ENCODE data around the gene NID2. TPM values are rescaled to one million over a fixed set of nuclear protein-coding genes. Genes with fewer than 3 reads are reported as not detected.

The NID2 gene
- total and polyA plus RNA-seq, 7 experiments from 2014 or later: 0.35 to 0.94 (median 0.42) TPM; not detected in 4

- Histone ChIP-seq H3K9me3 (ENCODE audit: control insufficient read depth in 2 of 3, low read length in 3 of 3) (no peaks in the 10 kb centered on the region), H3K4me3 (ENCODE audit: low read length) (no peak overlapping the region), H3K4me1 (ENCODE audit: control insufficient read depth in 2 of 2, insufficient read depth in 2 of 2, low read length in 2 of 2) (peaks cover 0 to 10% of the 10 kb centered on the region in 2 donors), H3K27me3 (ENCODE audit: control insufficient read depth in 2 of 2, insufficient read depth in 2 of 2, low read length in 2 of 2) (no peaks in the 10 kb centered on the region), H3K27ac (ENCODE audit: low read depth, low read length) (no peak overlapping the region), H3K36me3 (ENCODE audit: control insufficient read depth in 2 of 3, insufficient read depth in 3 of 3, low read length in 3 of 3) (no peaks in the 10 kb centered on the region)
- peaks cover 0 to 20% (median 6%) of the 10 kb centered on the region in 7 donors for H3K4me1 Mint-ChIP-seq
- H3K27ac Mint-ChIP-seq: peak overlapping the region in 1 of 9 donors; percentile 62
- ATAC-seq: no peak
- H3K9me3 Mint-ChIP-seq: peaks cover 0 to 3% (median 0%) of the 10 kb centered on the region in 11 donors
- peaks cover 0 to 5% (median 0%) of the 10 kb centered on the region in 5 donors for H3K27me3 Mint-ChIP-seq
- ChIA-PET CTCF (interaction anchor here (0.9 to 4.5 kb wide), 4 partner anchors 25 to 199 kb away, joined by 4 to 48 read pairs (median 12); partner anchors contain the start of gene GNG2), POLR2A (no interaction called here)
- DNase-seq: no peak
- no peak overlapping the region for H3K4me3 Mint-ChIP-seq
- H3K36me3 Mint-ChIP-seq: peaks cover 0 to 3% (median 0%) of the 10 kb centered on the region in 5 donors
- intact Hi-C loops (cut with micrococcal nuclease): loop anchor here (2.0 to 5.0 kb wide), 4 partner anchors 115 to 695 kb away; partner anchors contain the start of gene GNG2 (in 1 of the 2)
These were observed 91.8 kb downstream of the NID2 start for GRCh38 chr14:51977075-51977474.

GRCh38 chr14:51972566-51972965, 96.3 kb downstream of the NID2 start:
- H3K27me3 ChIP-seq (ENCODE audit: control insufficient read depth in 2 of 2, insufficient read depth in 2 of 2, low read length in 2 of 2): no peaks in the 10 kb centered on the region
- no peaks in the 10 kb centered on the region for H3K4me1 ChIP-seq (ENCODE audit: control insufficient read depth in 2 of 2, insufficient read depth in 2 of 2, low read length in 2 of 2)
- Mint-ChIP-seq H3K4me1 (peaks cover 0 to 12% (median 5%) of the 10 kb centered on the region in 7 donors), H3K9me3 (peaks cover 0 to 3% (median 0%) of the 10 kb centered on the region in 11 donors), H3K4me3 (no peak overlapping the region), H3K36me3 (peaks cover 0 to 15% (median 0%) of the 10 kb centered on the region in 5 donors), H3K27ac (peak overlapping the region in 5 of 9 donors; percentile 9 to 56 (median 43)), H3K27me3 (no peaks in the 10 kb centered on the region)
- intact Hi-C loops (cut with micrococcal nuclease): no loop called here
- peaks cover 0 to 16% (median 3%) of the 10 kb centered on the region in 3 experiments for H3K36me3 ChIP-seq (ENCODE audit: control insufficient read depth in 2 of 3, insufficient read depth in 3 of 3, low read length in 3 of 3)
- no peak overlapping the region for H3K27ac ChIP-seq (ENCODE audit: low read depth, low read length)
- H3K9me3 ChIP-seq (ENCODE audit: control insufficient read depth in 2 of 3, low read length in 3 of 3): no peaks in the 10 kb centered on the region
- DNase-seq (no peak), ATAC-seq (no peak)
- ChIA-PET POLR2A (no interaction called here), CTCF (no interaction called here)
- no peak overlapping the region for H3K4me3 ChIP-seq (ENCODE audit: low read length)

DNA sequence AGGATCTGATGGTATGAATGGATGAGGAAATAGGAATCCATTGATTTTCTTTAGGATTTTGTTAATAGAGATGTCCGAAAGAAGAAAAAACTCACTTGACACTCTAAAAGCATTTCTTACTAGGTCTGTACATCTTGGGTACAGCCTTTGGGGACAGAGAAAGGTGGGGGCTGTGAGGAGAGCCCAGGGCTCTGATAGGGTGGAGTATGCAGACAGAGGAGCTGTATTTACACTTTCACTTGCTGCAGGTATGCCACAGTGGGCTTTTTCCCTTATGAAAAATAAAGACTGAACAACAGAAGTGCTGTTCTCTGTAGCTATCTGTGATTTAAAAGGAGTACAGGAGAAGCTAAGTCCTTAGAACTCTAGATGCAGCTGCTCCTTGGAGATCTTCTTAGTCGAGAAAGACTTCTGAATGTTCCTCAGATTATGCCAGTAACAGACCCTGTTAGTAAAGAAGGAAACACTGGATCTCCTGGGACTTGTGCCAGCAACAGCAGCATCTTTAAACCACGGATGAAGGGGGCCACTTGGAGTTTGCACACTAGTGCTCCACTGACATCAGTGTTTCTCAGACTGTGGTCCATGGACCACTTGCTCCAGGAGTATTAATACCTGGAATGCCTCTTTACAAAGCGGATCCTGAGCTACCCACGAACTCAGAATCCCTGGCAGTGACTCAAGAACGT, 98.9 kb downstream of the NID2 start:
- H3K36me3 Mint-ChIP-seq: peaks cover 0 to 26% (median 7%) of the 10 kb centered on the region in 5 donors

DNA sequence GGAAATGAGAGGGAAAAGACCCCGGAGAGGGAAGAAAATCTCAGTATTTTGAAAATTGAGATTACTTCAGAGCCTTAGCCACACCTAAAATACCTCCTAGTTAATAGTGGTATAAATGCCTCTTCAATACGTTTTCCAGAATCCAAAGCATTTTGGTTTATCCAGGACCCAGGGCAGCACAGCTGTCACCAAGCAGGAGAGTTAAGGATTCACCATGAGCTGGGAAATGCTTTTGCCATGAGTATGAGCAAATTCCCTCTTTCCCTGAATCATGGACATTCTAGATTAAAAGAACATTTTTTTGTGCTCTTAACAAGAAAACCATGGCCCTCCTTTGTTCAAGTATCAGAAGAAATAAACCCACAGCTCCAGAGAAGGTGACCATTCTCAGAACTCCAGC, 101.3 kb downstream of the NID2 start:
- H3K9me3 Mint-ChIP-seq: no peaks in the 10 kb centered on the region
- CTCF ChIA-PET: interaction anchor here (0.7 to 1.0 kb wide), 2 partner anchors 11 to 1133 kb away, joined by 3 to 5 read pairs; no protein-coding TSS in a partner anchor
- H3K27ac Mint-ChIP-seq: peak overlapping the region in 7 of 9 donors; percentile 22 to 86 (median 59)
- intact Hi-C loops (cut with micrococcal nuclease): no loop called here
- H3K4me1 Mint-ChIP-seq: peaks cover 8 to 26% (median 21%) of the 10 kb centered on the region in 7 donors
- no peak for DNase-seq
- no peaks in the 10 kb centered on the region for H3K27me3 Mint-ChIP-seq
- peaks cover 0 to 36% (median 3%) of the 10 kb centered on the region in 3 experiments for H3K36me3 ChIP-seq (ENCODE audit: control insufficient read depth in 2 of 3, insufficient read depth in 3 of 3, low read length in 3 of 3)
- ATAC-seq: no peak
- H3K27ac ChIP-seq (ENCODE audit: low read depth, low read length): no peak overlapping the region
- H3K27me3 ChIP-seq (ENCODE audit: control insufficient read depth in 2 of 2, insufficient read depth in 2 of 2, low read length in 2 of 2): no peaks in the 10 kb centered on the region
- no peak overlapping the region for H3K4me3 ChIP-seq (ENCODE audit: low read length)
- H3K36me3 Mint-ChIP-seq: peaks cover 0 to 31% (median 15%) of the 10 kb centered on the region in 5 donors
- no peak overlapping the region for H3K4me3 Mint-ChIP-seq
- H3K9me3 ChIP-seq (ENCODE audit: control insufficient read depth in 2 of 3, low read length in 3 of 3): no peaks in the 10 kb centered on the region
- H3K4me1 ChIP-seq (ENCODE audit: control insufficient read depth in 2 of 2, insufficient read depth in 2 of 2, low read length in 2 of 2): peaks cover 0 to 5% of the 10 kb centered on the region in 2 donors
- POLR2A ChIA-PET: no interaction called here

More for the DNA sequence above, 98.9 kb downstream of the NID2 start:
- Histone ChIP-seq H3K4me3 (ENCODE audit: low read length) (no peak overlapping the region), H3K27ac (ENCODE audit: low read depth, low read length) (no peak overlapping the region), H3K9me3 (ENCODE audit: control insufficient read depth in 2 of 3, low read length in 3 of 3) (no peaks in the 10 kb centered on the region), H3K27me3 (ENCODE audit: control insufficient read depth in 2 of 2, insufficient read depth in 2 of 2, low read length in 2 of 2) (no peaks in the 10 kb centered on the region), H3K36me3 (ENCODE audit: control insufficient read depth in 2 of 3, insufficient read depth in 3 of 3, low read length in 3 of 3) (peaks cover 0 to 31% (median 3%) of the 10 kb centered on the region in 3 experiments), H3K4me1 (ENCODE audit: control insufficient read depth in 2 of 2, insufficient read depth in 2 of 2, low read length in 2 of 2) (no peaks in the 10 kb centered on the region)
- H3K27me3 Mint-ChIP-seq: no peaks in the 10 kb centered on the region
- H3K9me3 Mint-ChIP-seq: peaks cover 0 to 3% (median 0%) of the 10 kb centered on the region in 11 donors
- ATAC-seq (no peak), DNase-seq (no peak)
- ChIA-PET POLR2A (no interaction called here), CTCF (interaction anchor here (1.3 kb wide), 1 partner anchor 9 kb away, joined by 4 read pairs; no protein-coding TSS in a partner anchor)
- peak overlapping the region in 7 of 9 donors; percentile 22 to 74 (median 63) for H3K27ac Mint-ChIP-seq
- intact Hi-C loops (cut with micrococcal nuclease): no loop called here
- H3K4me3 Mint-ChIP-seq: no peak overlapping the region
- peaks cover 0 to 14% (median 5%) of the 10 kb centered on the region in 7 donors for H3K4me1 Mint-ChIP-seq

- peaks cover 0 to 45% (median 5%) of the 10 kb centered on the region in 3 experiments for H3K36me3 ChIP-seq (ENCODE audit: control insufficient read depth in 2 of 3, insufficient read depth in 3 of 3, low read length in 3 of 3)
- ChIA-PET POLR2A (interaction anchor here (0.7 to 1.5 kb wide), 3 partner anchors 9 to 103 kb away, joined by 3 to 4 read pairs (median 3); partner anchors contain the start of gene GNG2), CTCF (interaction anchor here (1.5 kb wide), 1 partner anchor 103 kb away, joined by 3 read pairs; the partner anchor contains the start of gene GNG2)
- Mint-ChIP-seq H3K27me3 (no peaks in the 10 kb centered on the region), H3K27ac (peak overlapping the region; percentile 58 to 96 (median 83)), H3K4me3 (peak overlapping the region in 9 of 10 donors; percentile 31 to 81 (median 71)), H3K4me1 (peaks cover 27 to 56% (median 45%) of the 10 kb centered on the region in 7 donors), H3K9me3 (peaks cover 7 to 25% (median 18%) of the 10 kb centered on the region in 11 donors), H3K36me3 (peaks cover 20 to 55% (median 37%) of the 10 kb centered on the region in 5 donors)
- H3K27ac ChIP-seq (ENCODE audit: low read depth, low read length): peak overlapping the region; percentile 50
- H3K27me3 ChIP-seq (ENCODE audit: control insufficient read depth in 2 of 2, insufficient read depth in 2 of 2, low read length in 2 of 2): no peaks in the 10 kb centered on the region
- peaks cover 8 to 11% of the 10 kb centered on the region in 2 donors for H3K4me1 ChIP-seq (ENCODE audit: control insufficient read depth in 2 of 2, insufficient read depth in 2 of 2, low read length in 2 of 2)
- ATAC-seq (peak; percentile 70), DNase-seq (peak in 6 of 9 donors; percentile 17 to 64 (median 42))
- intact Hi-C loops (cut with micrococcal nuclease): loop anchor here in 1 of 2 donors (5.0 kb wide), 2 partner anchors 101 to 116 kb away; partner anchors contain the start of gene GNG2
- peaks cover 0 to 9% (median 0%) of the 10 kb centered on the region in 3 experiments for H3K9me3 ChIP-seq (ENCODE audit: control insufficient read depth in 2 of 3, low read length in 3 of 3)
- no peak overlapping the region for H3K4me3 ChIP-seq (ENCODE audit: low read length)
These were observed 105.6 kb downstream of the NID2 start for GRCh38 chr14:51963286-51963685.

- no peak for DNase-seq
- Histone ChIP-seq H3K9me3 (ENCODE audit: control insufficient read depth in 2 of 3, low read length in 3 of 3) (peaks cover 0 to 14% (median 0%) of the 10 kb centered on the region in 3 experiments), H3K27me3 (ENCODE audit: control insufficient read depth in 2 of 2, insufficient read depth in 2 of 2, low read length in 2 of 2) (no peaks in the 10 kb centered on the region), H3K36me3 (ENCODE audit: control insufficient read depth in 2 of 3, insufficient read depth in 3 of 3, low read length in 3 of 3) (peaks cover 0 to 47% (median 5%) of the 10 kb centered on the region in 3 experiments), H3K27ac (ENCODE audit: low read depth, low read length) (peak overlapping the region; percentile 50), H3K4me3 (ENCODE audit: low read length) (no peak overlapping the region), H3K4me1 (ENCODE audit: control insufficient read depth in 2 of 2, insufficient read depth in 2 of 2, low read length in 2 of 2) (peaks cover 8 to 11% of the 10 kb centered on the region in 2 donors)
- Mint-ChIP-seq H3K4me3 (peak overlapping the region in 8 of 10 donors; percentile 19 to 81 (median 64)), H3K27ac (peak overlapping the region in 8 of 9 donors; percentile 80 to 96 (median 85)), H3K4me1 (peaks cover 27 to 56% (median 45%) of the 10 kb centered on the region in 7 donors), H3K9me3 (peaks cover 10 to 31% (median 20%) of the 10 kb centered on the region in 11 donors), H3K27me3 (no peaks in the 10 kb centered on the region), H3K36me3 (peaks cover 23 to 56% (median 41%) of the 10 kb centered on the region in 5 donors)
- intact Hi-C loops (cut with micrococcal nuclease): loop anchor here in 1 of 2 donors (5.0 kb wide), 2 partner anchors 100 to 115 kb away; partner anchors contain the start of gene GNG2
- POLR2A ChIA-PET: interaction anchor here (1.0 to 1.5 kb wide), 2 partner anchors 29 to 102 kb away, joined by 3 to 4 read pairs; partner anchors contain the start of gene GNG2
- CTCF ChIA-PET: interaction anchor here (1.5 kb wide), 1 partner anchor 102 kb away, joined by 3 read pairs; the partner anchor contains the start of gene GNG2
- no peak for ATAC-seq
These were observed 106.1 kb downstream of the NID2 start for GRCh38 chr14:51962711-51963110.
